ENCODE measurements around the gene GRIN1. TPM values are rescaled to one million over a fixed set of nuclear protein-coding genes. Genes with fewer than 3 reads are reported as not detected.

Gene GRIN1
- total and polyA plus RNA-seq, 2 of the 13 experiments (the other 11 are each of a cell fraction or from before 2014, with no cell fraction given) = 0.13 TPM; not detected in 1

- TF ChIP-seq ZNF780A (CRISPR knock-in tag; IDR thresholded peaks at IDR 0.05) (no peak), YY1 (IDR thresholded peaks at IDR 0.05; ENCODE audit: insufficient read depth, insufficient replicate concordance, low read depth, low read length) (no peak), ZNF280D (CRISPR knock-in tag; IDR thresholded peaks at IDR 0.05) (no peak), ZBTB46 (CRISPR knock-in tag; IDR thresholded peaks at IDR 0.05; ENCODE audit: borderline replicate concordance) (no peak), SMARCE1 (IDR thresholded peaks at IDR 0.05; ENCODE audit: borderline replicate concordance) (no peak), E2F5 (CRISPR knock-in tag; conservative IDR thresholded peaks at IDR 0.05) (no peak), ZNF317 (CRISPR knock-in tag; IDR thresholded peaks at IDR 0.05) (no peak), ATF1 (CRISPR knock-in tag; IDR thresholded peaks at IDR 0.05) (no peak)
These were observed 24.9 kb downstream of the GRIN1 start (continued) for GRCh38 chr9:137163805-137164204.

Data from HepG2 (cell line).